ENCODE measurements around the gene MKRN2OS.

Gene MKRN2OS

GRCh38 chr3:12512534-12513118 is 32.7 kb downstream of the MKRN2OS start:
- DNase-seq: no peak

DNA sequence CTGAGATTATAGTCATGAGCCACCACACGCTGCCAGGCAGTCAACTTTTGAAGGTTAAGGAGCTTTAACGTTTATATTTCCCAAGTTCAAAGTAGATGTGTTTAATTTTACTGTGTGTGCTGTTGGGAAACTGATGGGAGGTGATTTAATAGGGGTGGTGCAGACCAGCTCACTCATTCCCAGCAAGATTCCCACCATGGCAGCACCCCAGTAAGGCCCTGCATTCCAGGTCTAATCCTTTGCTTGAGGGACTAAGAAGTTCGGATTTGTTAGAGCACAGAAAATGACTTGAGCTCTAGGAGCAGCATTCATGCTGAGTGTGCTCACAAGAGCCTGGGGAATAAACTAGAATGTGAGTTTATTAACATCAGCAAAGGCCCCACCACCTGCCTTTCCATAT is 35.8 kb downstream of the MKRN2OS start:
- no peak for DNase-seq

DNA sequence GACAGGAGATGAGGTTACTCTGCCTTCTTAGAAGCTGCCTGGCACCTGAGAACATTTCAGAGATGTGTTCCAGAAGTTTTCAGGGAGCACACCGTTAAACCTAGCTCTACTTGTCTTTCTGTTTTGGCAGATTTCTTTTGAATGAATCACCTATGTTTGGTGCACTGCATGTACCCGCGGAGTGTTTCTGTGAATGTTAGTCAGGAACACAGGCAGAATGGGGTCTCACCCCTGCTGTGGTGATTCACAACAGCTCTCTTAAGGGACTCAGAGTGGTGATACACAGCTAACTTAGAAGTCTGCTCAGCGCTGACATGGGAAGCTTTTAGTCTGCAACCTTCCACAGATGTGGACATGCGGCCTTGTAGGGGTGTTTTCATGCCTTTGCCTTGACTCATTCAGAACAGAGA is 37.0 kb downstream of the MKRN2OS start:
- DNase-seq: no peak

DNA sequence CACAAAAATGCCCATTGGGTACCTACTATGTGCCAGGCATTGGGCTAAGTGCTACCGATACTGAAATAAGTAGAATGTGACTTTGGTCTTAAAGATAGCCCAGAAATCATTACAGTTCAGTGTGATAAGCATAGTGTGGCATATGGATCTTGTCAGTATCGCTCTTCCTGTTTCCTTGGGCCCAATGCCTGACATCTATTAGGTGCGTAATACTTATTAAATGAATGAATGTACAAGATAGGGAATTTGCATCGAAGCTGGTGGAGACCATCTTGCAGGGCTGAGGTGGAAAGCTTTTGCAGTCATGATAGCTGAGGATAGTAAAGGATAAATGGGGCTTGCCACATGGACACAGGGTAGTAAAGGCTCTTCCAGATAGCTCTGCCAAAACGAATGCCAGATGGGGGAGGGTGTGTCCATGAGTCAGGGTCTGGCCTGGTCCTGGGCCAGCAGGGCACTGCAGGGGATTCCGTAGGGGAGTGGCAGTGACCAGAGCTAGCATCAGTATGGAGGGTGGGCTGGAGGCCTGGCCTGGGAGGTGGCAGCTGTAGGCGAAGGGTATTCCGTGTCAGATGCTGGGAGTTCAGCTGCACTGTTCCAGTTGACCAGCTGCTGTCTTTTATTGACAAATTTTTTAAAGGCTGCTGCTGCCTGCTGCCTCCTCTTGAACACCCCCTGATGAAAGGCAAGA is 37.6 kb downstream of the MKRN2OS start:
- DNase-seq: peak; percentile 18

DNA sequence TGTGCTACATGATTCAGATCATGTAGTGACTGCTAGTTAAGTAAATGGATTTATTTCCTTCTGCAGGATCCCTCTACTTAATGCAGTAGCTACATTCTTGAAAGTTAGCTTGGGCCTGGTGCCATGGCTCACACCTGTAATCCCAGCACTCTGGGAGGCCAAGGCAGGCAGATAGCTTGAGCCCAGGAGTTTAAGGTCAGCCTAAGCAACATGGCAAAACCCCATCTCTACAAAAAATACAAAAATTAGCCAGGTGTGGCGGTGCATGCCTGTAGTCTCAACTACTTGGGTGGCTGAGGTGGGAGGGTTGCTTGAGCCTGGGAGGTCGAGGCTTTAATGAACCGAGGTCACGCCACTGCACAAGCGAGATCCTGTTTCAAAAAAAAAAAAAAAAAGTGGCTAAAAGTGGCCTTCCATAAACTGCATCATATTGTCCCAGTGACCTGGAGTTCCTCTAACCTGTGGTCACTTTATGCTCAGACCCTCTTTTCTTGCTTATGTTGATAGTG is 39.0 kb downstream of the MKRN2OS start:
- DNase-seq: no peak

- no peak for DNase-seq
Observed at GRCh38 chr3:12503126-12503957, 42.0 kb downstream of the MKRN2OS start.

- peak; percentile 15 for DNase-seq
Observed at GRCh38 chr3:12501360-12502020, 43.8 kb downstream of the MKRN2OS start.

DNA sequence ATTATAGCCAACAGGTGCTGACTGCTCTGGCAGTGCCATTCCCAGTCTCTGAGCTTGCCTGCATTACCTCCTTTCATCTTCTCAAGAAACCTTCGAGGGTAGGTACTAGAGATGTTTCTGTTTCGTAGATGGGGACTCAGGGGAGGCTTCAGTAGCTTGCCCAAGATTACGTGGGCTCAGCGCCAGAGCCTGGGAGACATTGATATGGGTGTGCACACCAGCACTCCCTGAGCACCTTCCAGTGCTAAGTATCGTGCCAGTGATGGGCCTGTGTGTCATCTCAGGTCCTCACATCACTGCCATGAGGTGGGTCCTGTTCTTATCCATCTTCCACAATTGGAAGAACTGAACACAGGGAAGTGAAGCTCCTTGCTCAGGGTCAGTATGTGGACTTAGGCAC is 45.8 kb downstream of the MKRN2OS start:
- no peak for DNase-seq

DNA sequence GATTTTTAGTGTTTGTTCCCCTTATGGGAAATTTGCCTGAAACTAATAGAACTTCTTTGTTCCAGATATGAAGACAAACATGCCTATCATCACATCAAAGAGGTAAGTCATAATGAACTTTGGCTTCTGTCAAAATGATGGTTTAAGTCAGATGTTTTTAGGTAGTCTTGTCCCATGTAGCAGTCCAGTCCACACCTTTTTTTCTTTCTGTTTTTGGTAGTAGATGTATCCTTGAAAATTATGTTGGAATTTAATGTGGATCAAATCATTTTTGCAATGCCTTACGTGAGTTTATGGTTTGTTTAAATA is 48.9 kb downstream of the MKRN2OS start:
- no peak for DNase-seq

GRCh38 chr3:12495749-12496452 is 49.4 kb downstream of the MKRN2OS start:
- DNase-seq: no peak

DNA sequence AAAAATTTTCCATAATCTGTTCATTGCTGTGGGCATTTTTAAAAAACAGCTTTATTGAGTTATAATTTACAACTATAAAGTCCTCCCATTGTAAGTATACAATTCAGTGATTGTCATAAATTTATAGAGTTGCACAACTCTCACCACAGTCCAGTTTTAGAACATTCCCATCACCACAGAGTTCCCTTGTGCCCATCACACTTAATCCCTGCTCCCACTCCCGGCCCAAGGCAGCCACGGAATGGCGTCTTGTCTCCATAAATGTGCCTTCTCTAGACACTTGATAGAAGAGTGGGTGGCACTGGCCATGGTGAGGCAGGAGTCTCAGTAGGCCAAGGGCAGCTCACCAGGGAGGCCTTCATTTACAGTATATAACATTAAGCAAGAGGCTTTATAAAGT is 54.8 kb downstream of the MKRN2OS start:
- no peak for DNase-seq

DNA sequence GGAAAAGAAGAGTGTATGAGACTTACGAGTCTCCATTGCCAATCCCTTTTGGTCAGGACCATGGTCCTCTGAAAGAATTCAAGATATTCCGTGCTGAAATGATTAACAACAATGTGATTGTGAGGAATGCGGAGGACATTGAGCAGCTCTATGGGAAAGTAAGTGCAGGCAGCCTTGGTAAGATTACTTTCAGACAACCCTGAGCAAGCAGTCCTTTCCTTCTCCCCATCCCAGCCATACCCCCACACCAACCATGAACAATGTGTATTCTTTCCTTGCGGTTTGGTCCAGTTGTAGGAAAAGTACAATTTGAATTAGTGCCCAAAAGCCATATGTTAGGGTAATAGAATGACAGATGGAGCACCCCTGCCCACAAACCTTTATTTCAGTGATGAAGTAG is 55.5 kb downstream of the MKRN2OS start:
- DNase-seq: no peak
